HEK293T (cell line): ENCODE measurements around the gene DES.
A peak's percentile ranks its signal among the peaks of the same experiment; 100 is the strongest.

Source experiments
- CTCF ChIA-PET: fragments of 350-600 bp; formaldehyde crosslinking; extraction: SDS; loops from one replicate; lab custom pipeline; 2021; ENCODE audit warnings: antibody characterized with exemption, inconsistent platforms; lab: Yijun Ruan, JAX
- POLR2A ChIA-PET: fragments of 350-600 bp; formaldehyde crosslinking; extraction: SDS; loops from one replicate; lab custom pipeline; 2020; ENCODE audit warnings: antibody characterized with exemption, inconsistent platforms; lab: Yijun Ruan, JAX
- DNase-seq: peaks from one replicate; pipeline ENCODE4 v3.0.0; 2012; ENCODE audit warnings: mixed read lengths; ENCODE audit errors: extremely low spot score
- ARNT ChIP-seq: fragments of 450-650 bp; IDR thresholded peaks from 2 replicates; pipeline ENCODE4 v1.6.1; 2017; ENCODE audit warnings: mild to moderate bottlenecking
- BHLHE40 ChIP-seq: fragments of 450-650 bp; IDR thresholded peaks from 2 replicates; pipeline ENCODE4 v1.6.1; 2016; ENCODE audit warnings: mild to moderate bottlenecking, moderate library complexity, borderline replicate concordance
- CTBP1 ChIP-seq: fragments of 450-650 bp; IDR thresholded peaks from 2 replicates; pipeline ENCODE4 v1.6.1; 2016; ENCODE audit warnings: borderline replicate concordance
- ELF4 ChIP-seq: fragments of 450-650 bp; IDR thresholded peaks from 2 replicates; pipeline ENCODE4 v1.6.1; 2017; ENCODE audit warnings: antibody characterized with exemption
- FOXA1 ChIP-seq: fragments of 450-650 bp; IDR thresholded peaks from 2 replicates; pipeline ENCODE4 v1.6.1; 2016; ENCODE audit warnings: mild to moderate bottlenecking
- FOXK2 ChIP-seq: fragments of 450-650 bp; IDR thresholded peaks from 2 replicates; pipeline ENCODE4 v1.6.1; 2016; ENCODE audit warnings: mild to moderate bottlenecking
- FOXM1 ChIP-seq: fragments of 450-650 bp; IDR thresholded peaks from 2 replicates; pipeline ENCODE4 v1.6.1; 2017; ENCODE audit warnings: mild to moderate bottlenecking, borderline replicate concordance
- HDGF ChIP-seq: fragments of 450-650 bp; IDR thresholded peaks from 2 replicates; pipeline ENCODE4 v1.6.1; 2017; ENCODE audit warnings: antibody characterized with exemption, borderline replicate concordance
- L3MBTL2 ChIP-seq: fragments of 450-650 bp; conservative IDR thresholded peaks from 2 replicates; pipeline ENCODE4 v1.6.1; 2016; ENCODE audit warnings: mild to moderate bottlenecking
- LEF1 ChIP-seq: fragments of 450-650 bp; IDR thresholded peaks from 2 replicates; pipeline ENCODE4 v1.6.1; 2017; ENCODE audit warnings: mild to moderate bottlenecking, borderline replicate concordance
- NFRKB ChIP-seq: fragments of 450-650 bp; IDR thresholded peaks from 2 replicates; pipeline ENCODE4 v1.6.1; 2016; ENCODE audit warnings: mild to moderate bottlenecking, moderate library complexity
- SP1 ChIP-seq: fragments of 450-650 bp; IDR thresholded peaks from 2 replicates; pipeline ENCODE4 v1.6.1; 2017
- SUZ12 ChIP-seq: fragments of 450-650 bp; IDR thresholded peaks from 2 replicates; pipeline ENCODE4 v1.6.1; 2016; ENCODE audit warnings: mild to moderate bottlenecking
- TARDBP ChIP-seq: fragments of 450-650 bp; IDR thresholded peaks from 2 replicates; pipeline ENCODE4 v1.6.1; 2016
- ZNF384 ChIP-seq: fragments of 450-650 bp; IDR thresholded peaks from 2 replicates; pipeline ENCODE4 v1.6.1; 2016
- TF ChIP-seq, protein P1 (sequence below): fragments of 450-650 bp; IDR thresholded peaks from 2 replicates; pipeline ENCODE4 v1.6.1; 2016

The DES gene

DNA sequence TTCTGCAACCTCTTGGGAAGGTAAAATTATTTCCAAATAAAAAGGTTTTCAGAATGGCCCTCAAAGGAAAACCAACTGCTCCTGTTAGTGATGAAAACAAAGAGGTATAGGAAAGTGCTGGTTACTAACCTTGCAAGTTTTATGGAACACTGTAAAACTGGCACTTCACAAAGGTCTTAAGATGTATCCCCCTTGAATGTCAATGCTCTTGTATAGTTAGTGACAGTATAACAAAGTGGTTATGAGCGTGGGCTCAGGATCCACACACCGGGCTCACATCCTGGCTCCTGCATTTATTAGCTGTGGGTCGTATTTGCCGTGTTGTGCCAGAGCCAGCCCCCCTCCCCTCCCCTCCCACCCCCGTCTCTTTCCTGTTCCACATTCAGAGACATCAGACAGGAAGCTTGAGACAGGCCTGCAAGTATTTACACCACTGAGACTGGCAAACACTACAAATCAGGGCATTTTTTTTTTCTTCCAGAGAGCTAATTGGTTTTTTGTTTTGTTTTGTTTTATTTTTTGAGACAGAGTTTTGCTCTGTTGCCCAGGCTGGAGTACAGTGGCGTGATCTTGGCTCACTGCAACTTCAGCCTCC, 21.2 kb upstream of the DES start:
- CTCF ChIA-PET = interaction anchor here (0.6 kb wide), 1 partner anchor 8 kb away, joined by 3 read pairs; no protein-coding TSS in a partner anchor
- DNase-seq = no peak
- POLR2A ChIA-PET = no interaction called here
- TF ChIP-seq ELF4 (no peak), FOXM1 (no peak), L3MBTL2 (no peak), TARDBP (no peak), LEF1 (no peak), HDGF (no peak), SUZ12 (no peak), CTBP1 (no peak), FOXK2 (no peak), FOXA1 (no peak), NFRKB (no peak), SP1 (no peak), ZNF384 (no peak), ARNT (no peak), BHLHE40 (no peak)

DNA sequence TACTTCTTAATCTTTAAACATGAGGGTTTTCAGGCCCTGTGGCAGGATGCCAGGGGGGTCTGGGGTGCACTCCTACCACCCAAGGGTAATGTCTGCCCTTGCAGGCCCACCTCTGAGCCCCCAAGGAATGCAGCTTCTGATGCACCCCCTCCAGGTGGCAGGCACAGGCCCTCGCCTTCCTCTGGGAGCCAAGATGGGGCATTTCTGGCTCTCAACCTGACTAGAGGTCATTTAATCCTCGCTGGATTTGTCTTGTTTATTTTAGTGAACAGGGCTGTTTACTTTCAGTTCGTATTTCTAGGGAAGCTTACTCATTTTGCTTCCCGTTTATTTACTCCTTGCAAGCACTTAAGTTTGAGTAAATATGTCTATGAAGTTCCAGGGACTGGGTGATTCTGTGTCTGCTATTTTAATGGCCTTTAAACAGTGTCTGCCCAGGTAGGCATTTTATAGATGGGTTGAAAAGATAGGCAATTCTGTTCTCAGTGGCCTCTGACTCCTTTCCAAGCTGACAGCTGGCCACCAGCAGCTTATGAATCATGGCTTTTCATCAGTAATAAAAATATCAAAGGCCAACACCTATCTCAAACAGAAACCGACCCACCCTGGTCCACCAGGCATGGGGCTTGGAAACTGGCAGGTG, 19.3 kb upstream of the DES start:
- no peak for TF ChIP-seq SUZ12
- TF ChIP-seq, protein P1, sequence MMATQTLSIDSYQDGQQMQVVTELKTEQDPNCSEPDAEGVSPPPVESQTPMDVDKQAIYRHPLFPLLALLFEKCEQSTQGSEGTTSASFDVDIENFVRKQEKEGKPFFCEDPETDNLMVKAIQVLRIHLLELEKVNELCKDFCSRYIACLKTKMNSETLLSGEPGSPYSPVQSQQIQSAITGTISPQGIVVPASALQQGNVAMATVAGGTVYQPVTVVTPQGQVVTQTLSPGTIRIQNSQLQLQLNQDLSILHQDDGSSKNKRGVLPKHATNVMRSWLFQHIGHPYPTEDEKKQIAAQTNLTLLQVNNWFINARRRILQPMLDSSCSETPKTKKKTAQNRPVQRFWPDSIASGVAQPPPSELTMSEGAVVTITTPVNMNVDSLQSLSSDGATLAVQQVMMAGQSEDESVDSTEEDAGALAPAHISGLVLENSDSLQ = peak; percentile 36; the same call in 1 of the 2 replicates
- ChIA-PET POLR2A (interaction anchor here (1.2 kb wide), 1 partner anchor 11 kb away, joined by 6 read pairs; the partner anchor contains the start of gene DNPEP), CTCF (interaction anchor here (0.9 kb wide), 1 partner anchor 97 kb away, joined by 4 read pairs; no protein-coding TSS in a partner anchor)
- no peak for DNase-seq

DNA sequence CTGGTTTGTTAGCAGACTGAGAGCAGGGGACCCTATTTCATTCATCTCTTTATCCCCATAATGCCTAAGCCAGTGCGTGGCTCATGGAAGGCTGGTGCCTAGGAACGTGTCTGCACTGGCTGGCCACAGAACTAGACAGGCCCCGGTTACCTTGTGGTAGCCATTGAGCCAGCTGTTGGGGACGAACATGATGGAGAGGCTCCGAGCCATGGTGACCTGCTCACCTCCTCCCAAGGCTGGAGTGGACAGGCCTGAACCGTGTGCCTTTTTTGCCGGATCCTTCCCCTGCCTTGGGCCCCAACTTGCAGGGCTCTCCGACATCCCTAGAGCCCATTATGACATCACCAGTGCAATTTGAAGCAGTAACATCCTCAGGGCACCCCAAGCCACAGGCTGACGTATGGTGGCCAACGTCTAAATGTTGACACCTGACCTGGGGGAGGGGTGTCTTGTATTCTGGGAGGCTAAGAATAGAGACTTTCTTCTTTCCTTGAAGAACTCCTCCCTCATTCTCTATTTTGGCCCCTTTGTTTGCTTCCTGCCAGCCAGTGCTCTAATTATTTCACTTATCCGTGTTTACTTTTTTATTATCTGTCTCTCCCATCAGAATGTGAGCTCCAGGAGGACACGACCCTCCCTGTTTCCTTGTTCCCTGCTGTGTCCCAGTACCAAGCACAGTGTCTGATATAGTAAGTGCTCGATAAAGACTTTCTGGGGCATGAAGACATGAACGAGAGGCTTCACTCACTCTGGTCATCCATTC, 18.3 kb upstream of the DES start:
- TF ChIP-seq SP1 (no peak), NFRKB (no peak), BHLHE40 (no peak), FOXM1 (no peak)
- DNase-seq = no peak
- ChIA-PET POLR2A (interaction anchor here (1.0 to 1.1 kb wide), 2 partner anchors 11 to 12 kb away, joined by 3 read pairs; partner anchors contain the start of gene DNPEP), CTCF (interaction anchor here (1.0 to 1.1 kb wide), 3 partner anchors 10 to 130 kb away, joined by 3 to 4 read pairs (median 4); no protein-coding TSS in a partner anchor)

DNA sequence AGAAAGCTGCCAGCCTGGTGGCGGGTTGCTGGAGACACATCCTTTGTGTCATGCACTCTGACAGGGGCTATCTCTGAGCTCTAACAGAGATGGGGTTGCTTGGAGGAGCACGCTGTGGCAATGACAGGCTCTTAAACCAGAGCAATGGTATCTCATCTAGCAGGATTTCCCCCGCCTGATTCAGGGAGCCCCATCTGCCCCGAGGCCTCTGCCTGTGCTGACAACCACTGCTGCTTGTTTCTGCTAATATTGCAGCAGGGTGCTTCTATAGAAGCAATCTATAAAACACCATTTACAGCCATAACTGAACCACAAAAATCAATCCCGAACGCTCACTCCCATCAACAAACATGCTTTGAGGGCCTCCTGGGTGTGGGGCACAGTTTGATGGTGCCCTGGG, 17.6 kb upstream of the DES start:
- no peak for DNase-seq
- CTCF ChIA-PET = interaction anchor here (1.0 to 1.1 kb wide), 3 partner anchors 11 to 129 kb away, joined by 3 to 4 read pairs (median 4); no protein-coding TSS in a partner anchor
- POLR2A ChIA-PET = interaction anchor here (1.0 to 1.1 kb wide), 2 partner anchors 12 to 13 kb away, joined by 3 read pairs; partner anchors contain the start of gene DNPEP
- TF ChIP-seq CTBP1 = no peak
- TF ChIP-seq ARNT = no peak
- TF ChIP-seq ELF4 = no peak
- no peak for TF ChIP-seq SP1
- TF ChIP-seq SUZ12 = no peak
- no peak for TF ChIP-seq TARDBP
- no peak for TF ChIP-seq NFRKB
- no peak for TF ChIP-seq HDGF
- TF ChIP-seq, protein P1 = no peak
- no peak for TF ChIP-seq L3MBTL2
- no peak for TF ChIP-seq FOXM1

DNA sequence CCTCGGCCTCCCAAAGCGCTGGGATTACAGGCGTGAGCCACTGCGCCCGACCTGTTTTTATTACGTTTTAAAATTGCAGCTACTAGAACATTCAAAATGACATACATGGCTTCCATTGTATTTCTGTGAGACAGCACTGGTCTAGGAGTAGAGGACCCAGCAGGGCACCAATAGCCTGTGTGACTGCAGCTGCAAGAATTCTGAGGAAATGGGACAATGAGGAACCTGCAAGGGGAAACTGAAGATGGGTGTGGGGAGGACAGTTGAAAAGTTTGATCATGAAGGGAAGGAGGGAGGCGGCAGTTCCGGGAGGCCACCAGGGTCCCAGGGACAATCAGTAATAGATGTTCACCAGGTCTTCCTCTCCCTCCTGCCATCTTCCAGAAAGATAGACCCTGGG, 16.6 kb upstream of the DES start:
- no peak for DNase-seq
- CTCF ChIA-PET = interaction anchor here (0.7 to 3.5 kb wide), 6 partner anchors 13 to 127 kb away, joined by 3 to 28 read pairs (median 4); a partner anchor contains a TSS
- TF ChIP-seq FOXA1 (no peak), ZNF384 (no peak), FOXK2 (no peak), ARNT (no peak), NFRKB (no peak), HDGF (no peak), BHLHE40 (no peak)
- POLR2A ChIA-PET = interaction anchor here (1.2 kb wide), 1 partner anchor 13 kb away, joined by 3 read pairs; no protein-coding TSS in a partner anchor

DNA sequence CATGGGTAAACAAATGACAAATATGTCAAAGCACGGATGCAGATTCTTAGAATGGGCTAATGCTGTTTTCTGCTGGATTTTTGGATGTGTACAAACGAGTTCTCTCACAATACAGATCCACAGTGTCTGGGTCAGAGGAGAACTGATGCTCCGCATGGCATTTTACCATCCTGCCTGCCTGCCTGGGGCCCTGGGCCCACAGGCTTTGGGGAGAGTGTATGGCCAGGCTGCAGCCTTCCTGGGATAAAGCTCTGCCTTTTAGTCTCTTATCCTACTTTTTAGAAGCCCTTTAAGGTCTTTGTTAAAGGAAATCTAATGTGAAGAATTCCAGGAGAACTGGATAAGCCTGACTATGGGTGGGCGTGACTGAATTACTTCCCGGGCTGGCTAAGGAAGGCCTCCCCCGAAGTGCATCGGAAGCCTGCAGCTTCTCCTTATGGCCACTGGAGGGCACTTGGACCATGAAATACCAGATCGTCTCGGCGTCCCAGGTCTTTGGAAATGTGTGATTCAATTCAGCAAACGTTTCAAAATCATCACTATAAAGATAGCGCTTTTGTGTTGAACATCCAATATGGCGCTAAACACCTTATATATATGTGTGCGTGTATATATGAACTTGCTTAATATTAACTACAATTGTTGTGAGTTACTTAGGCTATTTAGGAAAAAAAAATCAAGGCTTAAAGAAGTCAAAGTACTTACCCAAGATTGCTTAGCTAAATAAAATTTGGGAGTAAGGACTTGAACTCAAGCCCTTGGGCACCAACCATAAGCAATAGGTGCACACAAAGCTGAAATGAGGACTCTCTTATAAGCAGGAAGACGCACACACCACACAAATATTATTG, 15.3 kb upstream of the DES start:
- POLR2A ChIA-PET = interaction anchor here (1.2 to 1.5 kb wide), 3 partner anchors 14 to 127 kb away, joined by 3 read pairs; partner anchors contain the start of gene GMPPA
- peak; percentile 82 for DNase-seq
- TF ChIP-seq BHLHE40 (no peak), SUZ12 (no peak), TARDBP (no peak), SP1 (no peak), NFRKB (no peak), L3MBTL2 (no peak), CTBP1 (no peak), LEF1 (no peak), FOXA1 (no peak)
- CTCF ChIA-PET = interaction anchor here (0.6 to 3.5 kb wide), 19 partner anchors 10 to 129 kb away, joined by 3 to 28 read pairs (median 4); partner anchors contain the start of gene DNPEP
